GM04504 (cell line): ENCODE results near the gene DOHH.
A peak's percentile ranks its signal among the peaks of the same experiment; 100 is the strongest.
"Not testable (repeated sequence)": the region's sequence is repeated elsewhere in the genome, so short reads cannot be mapped to it uniquely, and the experiment has no call there.

Source experiments
- DNase-seq: peaks from one replicate; pipeline ENCODE4 v3.0.0-alpha.2; 2012; ENCODE audit warnings: low read depth

Gene DOHH

GRCh38 chr19:3459089-3459881 lies 41.2 kb downstream of the DOHH start:
- peak; percentile 60 for DNase-seq

DNA sequence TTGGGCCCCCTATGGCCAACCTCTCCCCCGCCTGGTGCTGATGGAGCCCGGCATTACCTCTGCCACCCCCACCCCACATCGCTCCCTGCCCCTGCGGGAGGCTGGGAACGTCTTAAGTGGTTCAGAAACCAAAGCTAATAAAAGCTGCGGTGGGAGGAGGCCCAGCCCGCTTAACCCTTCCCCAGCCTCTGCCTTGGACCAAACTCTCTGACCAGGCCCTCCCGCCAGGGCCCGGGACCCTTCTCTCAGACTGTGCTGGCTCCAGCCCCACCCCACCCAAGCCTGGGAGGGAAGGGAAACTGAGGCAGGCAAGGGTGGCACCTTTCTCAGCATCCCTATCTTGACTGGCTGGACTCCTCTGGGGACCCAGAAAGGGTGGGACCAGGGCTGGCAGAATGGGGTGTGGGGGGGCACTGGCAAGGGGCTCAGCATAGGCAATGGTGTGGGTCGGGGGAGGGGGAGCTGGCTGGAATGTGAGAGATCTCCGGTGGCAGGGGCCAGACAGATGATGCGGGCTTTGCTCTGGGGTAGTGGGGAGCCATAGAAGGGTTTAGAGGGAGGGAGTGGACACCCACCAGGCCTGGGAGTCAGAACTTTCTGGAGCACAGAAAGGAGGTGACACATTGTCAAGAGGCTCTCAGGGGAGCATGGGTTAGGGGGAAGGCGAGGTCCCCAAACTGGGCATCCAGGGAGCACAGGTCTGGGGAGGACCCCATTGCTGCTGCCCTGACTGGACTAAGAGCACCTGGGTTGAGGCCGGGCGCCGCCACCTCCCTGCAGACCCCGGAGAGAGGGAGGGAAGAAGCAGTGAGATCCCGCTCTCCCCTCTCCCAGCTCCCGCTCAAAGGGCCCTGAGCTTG lies 42.0 kb downstream of the DOHH start:
- no peak for DNase-seq

- no peak for DNase-seq
Observed at GRCh38 chr19:3457528-3458228, 42.8 kb downstream of the DOHH start.

GRCh38 chr19:3456925-3457527 lies 43.4 kb downstream of the DOHH start:
- no peak for DNase-seq

- no peak for DNase-seq
Observed at GRCh38 chr19:3455960-3456601, 44.4 kb downstream of the DOHH start.

GRCh38 chr19:3455393-3455955 lies 45.0 kb downstream of the DOHH start:
- DNase-seq = no peak

GRCh38 chr19:3454656-3455392 lies 45.6 kb downstream of the DOHH start:
- no peak for DNase-seq

GRCh38 chr19:3453840-3454239 lies 46.6 kb downstream of the DOHH start:
- DNase-seq = no peak

DNA sequence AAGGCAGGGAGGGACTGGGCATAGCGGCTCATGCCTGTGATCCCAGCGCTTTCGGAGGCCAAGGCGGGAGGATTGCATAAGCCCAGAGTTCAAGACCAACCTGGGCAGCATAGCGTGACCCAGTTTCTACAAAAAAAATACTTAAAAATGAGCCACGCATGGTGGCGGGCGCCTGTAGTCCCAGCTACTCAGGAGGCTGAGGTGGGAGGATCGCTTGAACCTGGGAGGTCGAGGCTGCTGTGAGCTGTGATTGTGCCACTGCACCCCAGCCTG lies 47.6 kb downstream of the DOHH start:
- not testable (repeated sequence) for DNase-seq

DNA sequence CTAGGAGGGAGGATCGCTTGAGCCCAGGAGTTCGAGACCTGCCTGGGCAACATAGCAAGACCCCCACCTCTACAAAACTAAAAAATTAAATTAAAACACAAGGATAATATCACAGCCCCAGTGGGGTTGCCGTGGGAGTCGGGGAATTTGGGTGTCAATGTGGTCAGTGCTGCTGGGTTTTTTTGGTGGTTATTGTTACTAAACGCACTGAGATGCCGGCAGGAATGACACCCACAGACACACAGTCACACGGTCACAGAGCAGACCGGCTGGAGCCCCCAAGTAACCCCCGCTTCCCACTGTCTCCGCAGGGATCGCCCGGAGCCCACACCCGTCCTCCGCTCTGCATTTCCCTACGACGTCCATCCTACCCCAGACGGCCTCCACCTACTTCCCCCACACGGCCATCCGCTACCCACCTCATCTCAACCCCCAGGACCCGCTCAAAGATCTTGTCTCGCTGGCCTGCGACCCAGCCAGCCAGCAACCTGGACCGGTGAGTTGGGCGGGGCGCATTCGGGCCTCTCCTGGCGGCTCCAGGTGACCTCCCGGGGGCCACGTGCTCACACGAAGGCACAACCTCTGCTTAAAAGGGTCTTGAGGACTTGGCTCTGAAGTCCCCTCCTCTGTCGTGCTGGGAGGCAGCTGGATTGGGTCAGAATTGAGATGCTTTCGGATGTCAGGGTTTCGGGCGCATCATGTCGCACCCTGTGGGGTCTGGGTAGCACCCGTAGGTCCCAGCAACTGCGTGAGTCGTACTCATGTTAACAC lies 48.1 kb downstream of the DOHH start:
- no peak for DNase-seq

DNA sequence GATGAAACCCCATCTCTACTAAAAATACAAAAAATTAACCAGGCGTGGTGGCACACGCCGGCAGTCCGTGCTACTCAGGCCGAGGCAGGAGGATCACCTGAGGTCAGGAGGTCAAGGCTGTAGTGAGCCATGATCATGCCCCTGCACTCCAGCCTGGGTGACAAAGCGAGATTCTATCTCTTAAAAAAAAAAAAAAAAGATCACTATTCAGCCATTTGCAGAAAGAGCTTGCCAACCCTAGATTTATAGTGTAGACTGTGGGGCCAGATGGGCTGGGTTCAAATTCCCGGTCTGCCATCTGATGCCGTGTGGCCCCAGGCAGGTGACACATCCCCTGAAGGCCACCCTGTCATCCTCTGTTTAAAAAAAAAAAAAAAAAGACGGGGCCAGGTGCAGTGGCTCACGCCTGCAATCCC lies 49.0 kb downstream of the DOHH start:
- DNase-seq = no peak

GRCh38 chr19:3450796-3451411 lies 49.6 kb downstream of the DOHH start:
- DNase-seq = peak; percentile 98

- no peak for DNase-seq
Observed at GRCh38 chr19:3448616-3449334, 51.7 kb downstream of the DOHH start.

DNA sequence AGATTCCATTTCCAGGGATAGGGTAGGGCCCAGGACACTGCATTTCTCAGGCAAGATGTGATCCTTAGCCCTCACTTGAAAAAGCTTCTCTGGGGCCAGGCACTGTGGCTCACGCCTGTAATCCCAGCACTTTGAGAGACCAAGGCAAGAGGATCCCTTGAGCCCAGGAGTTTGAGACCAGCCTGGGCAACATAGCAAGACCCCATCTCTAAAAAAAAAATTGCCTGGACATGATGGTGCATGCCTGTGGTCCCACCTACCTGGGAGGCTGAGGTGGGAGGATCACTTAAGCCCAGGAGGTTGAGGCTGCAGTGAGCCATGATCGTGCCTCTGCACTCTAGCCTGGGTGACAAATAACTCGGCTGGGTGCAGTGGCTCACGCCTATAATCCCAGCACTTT lies 53.8 kb downstream of the DOHH start:
- DNase-seq = not testable (repeated sequence)

DNA sequence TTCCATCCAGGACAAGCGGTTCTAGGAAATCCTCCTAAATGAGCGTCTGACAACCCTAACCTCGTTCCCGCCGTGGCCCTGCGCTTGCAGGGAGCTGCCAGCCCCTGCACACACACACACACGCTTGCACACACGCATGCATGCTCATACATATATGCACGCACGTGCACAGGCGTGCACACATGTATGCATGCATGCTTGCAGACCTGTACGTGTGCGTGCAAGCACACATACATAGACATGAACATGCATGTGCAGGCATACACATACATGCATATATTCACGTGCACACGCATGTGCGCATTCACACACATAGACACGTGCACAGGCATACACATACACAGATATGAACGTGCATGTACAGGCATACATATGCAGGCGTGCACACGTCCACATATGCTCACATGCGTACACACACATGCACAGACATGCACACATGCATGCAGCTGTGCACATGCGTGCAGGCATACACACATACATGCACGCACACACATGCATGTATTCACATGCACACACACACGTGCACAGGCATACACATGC lies 55.7 kb downstream of the DOHH start:
- DNase-seq = no peak

DNA sequence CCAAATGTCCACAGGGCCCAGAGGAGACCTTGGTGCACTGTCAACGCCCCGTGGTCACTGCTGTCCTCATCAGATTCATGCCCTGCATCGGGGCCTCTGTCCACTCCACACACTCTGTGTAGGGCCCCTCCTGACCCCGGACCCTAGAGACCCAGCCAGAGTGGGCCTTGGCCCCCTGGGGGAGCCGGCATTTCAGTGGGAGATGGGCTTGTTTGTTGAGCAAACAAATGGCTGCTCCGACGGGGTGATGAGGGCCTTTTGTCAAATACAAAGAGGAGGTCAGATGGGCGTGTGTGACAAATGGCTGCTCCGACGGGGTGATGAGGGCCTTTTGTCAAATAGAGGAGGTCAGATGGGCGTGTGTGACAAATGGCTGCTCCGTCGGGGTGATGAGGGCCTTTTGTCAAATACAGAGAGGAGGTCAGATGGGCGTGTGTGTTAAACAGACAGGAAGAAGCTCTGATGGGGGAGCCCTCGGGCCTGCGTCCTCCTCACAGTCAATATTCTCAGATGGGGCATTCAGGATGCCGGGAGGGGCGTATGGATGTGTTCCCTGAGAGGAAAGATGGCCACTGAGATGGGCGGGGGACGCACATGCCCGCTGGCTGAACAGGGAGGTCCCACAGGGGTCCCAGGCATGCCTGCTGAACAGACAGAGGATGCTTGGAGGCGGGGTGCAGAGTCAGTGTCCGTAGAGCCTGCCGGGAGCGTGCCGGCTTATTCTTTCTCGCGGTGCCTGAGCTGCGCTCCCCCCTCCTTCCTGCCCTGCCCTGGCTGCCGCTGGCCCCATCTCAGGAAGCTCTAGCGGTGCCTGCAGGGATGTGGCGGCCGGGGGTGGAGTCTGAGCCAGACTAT lies 56.4 kb downstream of the DOHH start:
- no peak for DNase-seq

DNA sequence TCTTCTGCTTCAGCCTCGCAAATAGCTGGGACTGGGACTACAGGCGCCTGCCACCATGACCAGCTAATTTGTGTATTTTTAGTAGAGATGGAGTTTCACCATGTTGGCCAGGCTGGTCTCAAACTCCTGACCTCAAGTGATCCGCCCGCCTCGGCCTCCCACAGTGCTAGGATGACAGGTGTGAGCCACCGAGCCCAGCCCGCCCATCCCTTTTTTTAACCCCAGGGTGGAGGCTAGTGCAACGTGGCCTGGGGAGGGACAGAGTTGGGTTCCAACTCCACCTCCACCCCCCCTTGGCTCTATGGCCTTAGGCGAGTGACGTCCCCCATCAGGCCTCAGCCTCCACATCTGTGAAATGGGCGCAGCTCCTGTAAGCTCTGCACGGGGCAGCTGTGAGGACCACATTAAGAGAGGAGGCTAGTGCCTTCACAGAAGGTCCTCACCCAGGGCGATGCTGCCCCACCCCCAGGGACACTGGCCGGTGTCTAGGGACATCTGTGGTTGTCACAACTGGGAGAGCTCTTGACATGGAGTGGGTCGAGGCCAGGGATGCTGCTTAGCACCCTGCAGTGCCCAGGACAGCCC lies 57.9 kb downstream of the DOHH start:
- DNase-seq = no peak
